Measurements from ENCODE around the gene KDM4C. TPM values are rescaled to one million over a fixed set of nuclear protein-coding genes. Genes with fewer than 3 reads are reported as not detected.

KDM4C gene
- total and polyA plus RNA-seq, 2 of the 13 experiments (the other 11 are each of a cell fraction or from before 2014, with no cell fraction given), result 19.4 to 23.6 TPM

- TF ChIP-seq MXD1 (CRISPR knock-in tag; IDR thresholded peaks at IDR 0.05) (no peak), ZBTB42 (CRISPR knock-in tag; IDR thresholded peaks at IDR 0.05) (no peak), ZBTB34 (CRISPR knock-in tag; IDR thresholded peaks at IDR 0.05) (0 out of 2 replicates have a peak, but pooled peaks have one; percentile 37), TCF12 (IDR thresholded peaks at IDR 0.05) (no peak), TCF12 (CRISPR knock-in tag; IDR thresholded peaks at IDR 0.05) (no peak), KLF11 (CRISPR knock-in tag; IDR thresholded peaks at IDR 0.05) (no peak), ZFP36L2 (CRISPR knock-in tag; IDR thresholded peaks at IDR 0.05) (no peak), ZBTB26 (CRISPR knock-in tag; IDR thresholded peaks at IDR 0.05; ENCODE audit: borderline replicate concordance) (no peak), U2AF1 (optimal IDR thresholded peaks at IDR 0.05; ENCODE audit: low read depth, low read length) (no peak), DZIP1 (CRISPR knock-in tag; IDR thresholded peaks at IDR 0.05) (no peak), HHEX (CRISPR knock-in tag; IDR thresholded peaks at IDR 0.05) (no peak), KAT8 (CRISPR knock-in tag; IDR thresholded peaks at IDR 0.05) (no peak; the same call in 1 of the 2 replicates), MAFF (IDR thresholded peaks at IDR 0.05; ENCODE audit: low read depth, low read length) (peak; percentile 56), BCL6 (CRISPR knock-in tag; IDR thresholded peaks at IDR 0.05) (peak; percentile 58), SIN3B (IDR thresholded peaks at IDR 0.05; ENCODE audit: low read length) (no peak), ZNF883 (CRISPR knock-in tag; IDR thresholded peaks at IDR 0.05; ENCODE audit: not compliant biosample characterization) (no peak), MAF1 (CRISPR knock-in tag; IDR thresholded peaks at IDR 0.05; ENCODE audit: borderline replicate concordance) (no peak), AGO1 (IDR thresholded peaks at IDR 0.05; ENCODE audit: low read depth, low read length, poor library complexity, severe bottlenecking) (no peak), NFRKB (IDR thresholded peaks at IDR 0.05) (no peak), ZNF567 (CRISPR knock-in tag; IDR thresholded peaks at IDR 0.05; ENCODE audit: borderline replicate concordance) (no peak), EHMT2 (IDR thresholded peaks at IDR 0.05; ENCODE audit: borderline replicate concordance, low read depth, low read length) (no peak; the same call in 1 of the 2 replicates), ZNF441 (CRISPR knock-in tag; IDR thresholded peaks at IDR 0.05; ENCODE audit: borderline replicate concordance) (peak; percentile 61; the same call in 1 of the 2 replicates), NCOA2 (CRISPR knock-in tag; IDR thresholded peaks at IDR 0.05) (no peak; the same call in none of the 2 replicates)
Observed at GRCh38 chr9:6788162-6789016, 30.6 kb downstream of the KDM4C start (continued).
